Measurements from ENCODE around the gene SYNCRIP. TPM values are rescaled to one million over a fixed set of nuclear protein-coding genes. Genes with fewer than 3 reads are reported as not detected.

The SYNCRIP gene
- total and polyA plus RNA-seq, 4 donors = 35.4 to 84.5 (median 63.8) TPM

DNA sequence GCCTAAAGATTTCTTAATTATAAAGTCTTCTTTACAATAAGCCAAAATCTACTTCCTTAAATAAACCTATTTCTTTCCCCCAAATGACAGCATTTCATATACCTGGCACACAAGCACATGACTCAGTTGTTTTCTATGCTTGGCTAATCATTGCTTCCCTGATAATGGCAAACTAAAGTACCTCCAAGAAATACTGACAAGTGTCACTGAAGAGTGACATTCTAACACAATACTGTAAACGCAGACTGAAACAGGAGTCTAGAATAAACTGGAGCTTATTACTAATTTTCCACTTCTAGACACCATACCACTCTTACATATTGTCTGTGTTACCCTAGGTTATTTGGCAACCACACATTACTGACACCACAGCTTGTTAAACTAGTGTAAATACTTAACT is 14.3 kb downstream of the SYNCRIP start:
- H3K27ac ChIP-seq (ENCODE audit: low read depth in 1 of 2, low read length in 1 of 2) = no peak overlapping the region
- WGBS, 2 donors = 70 to 83% methylated on average over 1 of the region's 1 CpG
- TF ChIP-seq, protein P1, sequence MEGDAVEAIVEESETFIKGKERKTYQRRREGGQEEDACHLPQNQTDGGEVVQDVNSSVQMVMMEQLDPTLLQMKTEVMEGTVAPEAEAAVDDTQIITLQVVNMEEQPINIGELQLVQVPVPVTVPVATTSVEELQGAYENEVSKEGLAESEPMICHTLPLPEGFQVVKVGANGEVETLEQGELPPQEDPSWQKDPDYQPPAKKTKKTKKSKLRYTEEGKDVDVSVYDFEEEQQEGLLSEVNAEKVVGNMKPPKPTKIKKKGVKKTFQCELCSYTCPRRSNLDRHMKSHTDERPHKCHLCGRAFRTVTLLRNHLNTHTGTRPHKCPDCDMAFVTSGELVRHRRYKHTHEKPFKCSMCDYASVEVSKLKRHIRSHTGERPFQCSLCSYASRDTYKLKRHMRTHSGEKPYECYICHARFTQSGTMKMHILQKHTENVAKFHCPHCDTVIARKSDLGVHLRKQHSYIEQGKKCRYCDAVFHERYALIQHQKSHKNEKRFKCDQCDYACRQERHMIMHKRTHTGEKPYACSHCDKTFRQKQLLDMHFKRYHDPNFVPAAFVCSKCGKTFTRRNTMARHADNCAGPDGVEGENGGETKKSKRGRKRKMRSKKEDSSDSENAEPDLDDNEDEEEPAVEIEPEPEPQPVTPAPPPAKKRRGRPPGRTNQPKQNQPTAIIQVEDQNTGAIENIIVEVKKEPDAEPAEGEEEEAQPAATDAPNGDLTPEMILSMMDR (IDR thresholded peaks at IDR 0.05; ENCODE audit: control extremely low read depth, extremely low read depth) = no peak
- H3K4me3 ChIP-seq = no peak overlapping the region
- H3K27me3 ChIP-seq (ENCODE audit: control insufficient read depth in 3 of 3, insufficient read depth in 3 of 3, low read length in 2 of 3) = no peaks in the 10 kb centered on the region
- no peaks in the 10 kb centered on the region for H3K9me3 ChIP-seq (ENCODE audit: control insufficient read depth in 4 of 4, insufficient read depth in 3 of 4, low read length in 3 of 4)
- H3K9ac ChIP-seq (ENCODE audit: insufficient read depth in 1 of 2, low read length in 2 of 2) = no peak overlapping the region
- peaks cover 0 to 21% (median 0%) of the 10 kb centered on the region in 5 donors for H3K4me1 ChIP-seq (ENCODE audit: control insufficient read depth in 5 of 5, insufficient read depth in 5 of 5, low read length in 5 of 5)
- no peak for DNase-seq
- peak; percentile 11 for ATAC-seq (ENCODE audit: insufficient read depth, low FRiP score)
- peaks cover 18 to 56% (median 34%) of the 10 kb centered on the region in 4 donors for H3K36me3 ChIP-seq (ENCODE audit: control insufficient read depth in 4 of 4, insufficient read depth in 4 of 4, low read length in 4 of 4)

DNA sequence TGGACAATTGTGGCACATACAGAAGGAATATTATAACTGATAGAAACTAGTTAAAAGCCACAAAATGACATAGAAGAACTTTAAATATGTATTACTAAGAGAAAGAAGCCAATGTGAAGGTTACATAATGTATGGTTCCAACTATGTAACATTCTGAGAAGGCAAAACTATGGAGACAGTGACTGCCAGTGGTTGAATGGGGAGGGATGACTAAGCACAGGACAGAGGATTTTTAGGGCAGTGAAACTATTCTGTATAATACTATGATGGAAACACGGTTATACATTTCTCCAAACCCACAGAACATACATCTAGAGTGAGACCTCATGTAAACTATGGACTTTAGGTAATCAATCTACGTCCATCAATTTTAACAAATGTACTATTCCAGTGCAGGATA is 22.4 kb downstream of the SYNCRIP start:
- 84 to 86% methylated on average over 2 of the region's 2 CpGs for WGBS, 2 donors
- no peak overlapping the region for H3K4me3 ChIP-seq
- no peak for DNase-seq
- H3K27ac ChIP-seq (ENCODE audit: low read depth in 1 of 2, low read length in 1 of 2) = no peak overlapping the region
- H3K27me3 ChIP-seq (ENCODE audit: control insufficient read depth in 3 of 3, insufficient read depth in 3 of 3, low read length in 2 of 3) = no peaks in the 10 kb centered on the region
- H3K4me1 ChIP-seq (ENCODE audit: control insufficient read depth in 5 of 5, insufficient read depth in 5 of 5, low read length in 5 of 5) = peaks cover 0 to 7% (median 0%) of the 10 kb centered on the region in 5 donors
- TF ChIP-seq, protein P1 (IDR thresholded peaks at IDR 0.05; ENCODE audit: control extremely low read depth, extremely low read depth) = no peak
- peaks cover 27 to 58% (median 44%) of the 10 kb centered on the region in 4 donors for H3K36me3 ChIP-seq (ENCODE audit: control insufficient read depth in 4 of 4, insufficient read depth in 4 of 4, low read length in 4 of 4)
- no peak for ATAC-seq (ENCODE audit: insufficient read depth, low FRiP score)
- no peaks in the 10 kb centered on the region for H3K9me3 ChIP-seq (ENCODE audit: control insufficient read depth in 4 of 4, insufficient read depth in 3 of 4, low read length in 3 of 4)
- no peak overlapping the region for H3K9ac ChIP-seq (ENCODE audit: insufficient read depth in 1 of 2, low read length in 2 of 2)

DNA sequence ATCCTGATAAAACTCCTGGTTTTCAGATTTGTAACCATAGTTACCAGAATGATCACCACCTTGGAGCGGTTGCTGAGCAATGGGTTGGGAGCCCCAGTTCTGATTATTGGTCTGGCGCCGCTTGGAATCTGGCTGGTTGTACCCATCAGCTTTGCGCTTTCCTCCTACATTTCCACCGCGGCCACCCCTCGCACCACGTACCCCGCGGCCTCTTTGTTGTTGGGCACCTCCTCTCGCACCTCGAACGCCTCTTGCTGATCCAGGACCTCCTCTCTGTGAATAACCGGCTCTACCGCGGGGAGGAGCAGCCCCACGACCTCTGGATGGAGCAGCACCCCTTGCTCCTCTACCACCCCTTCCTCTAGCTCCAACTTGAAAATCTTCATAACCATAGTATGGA is 27.9 kb downstream of the SYNCRIP start:
- Histone ChIP-seq H3K27ac (ENCODE audit: low read depth in 1 of 2, low read length in 1 of 2) (no peak overlapping the region), H3K4me3 (no peak overlapping the region), H3K4me1 (ENCODE audit: control insufficient read depth in 5 of 5, insufficient read depth in 5 of 5, low read length in 5 of 5) (peaks cover 0 to 5% (median 0%) of the 10 kb centered on the region in 5 donors), H3K27me3 (ENCODE audit: control insufficient read depth in 3 of 3, insufficient read depth in 3 of 3, low read length in 2 of 3) (no peaks in the 10 kb centered on the region), H3K9me3 (ENCODE audit: control insufficient read depth in 4 of 4, insufficient read depth in 3 of 4, low read length in 3 of 4) (no peaks in the 10 kb centered on the region), H3K9ac (ENCODE audit: insufficient read depth in 1 of 2, low read length in 2 of 2) (no peak overlapping the region), H3K36me3 (ENCODE audit: control insufficient read depth in 4 of 4, insufficient read depth in 4 of 4, low read length in 4 of 4) (peaks cover 17 to 65% (median 42%) of the 10 kb centered on the region in 4 donors)
- TF ChIP-seq, protein P1 (IDR thresholded peaks at IDR 0.05; ENCODE audit: control extremely low read depth, extremely low read depth) = no peak
- ATAC-seq (ENCODE audit: insufficient read depth, low FRiP score) (no peak), DNase-seq (no peak)
- 97 to 98% methylated on average over 17 of the region's 17 CpGs for WGBS, 2 donors

Measured in lung (tissue), 12 donors.